HG03095 (cell line): ENCODE results near the gene CCN5.
"Not testable (repeated sequence)": the region's sequence is repeated elsewhere in the genome, so short reads cannot be mapped to it uniquely, and the experiment has no call there.

Experiments
- ATAC-seq: cut with Tn5 transposase; IDR thresholded peaks from one replicate; pipeline ENCODE4 v1.9.1; 2021; ENCODE audit warnings: moderate library complexity; ENCODE audit not compliant: unreplicated experiment

CCN5 gene

DNA sequence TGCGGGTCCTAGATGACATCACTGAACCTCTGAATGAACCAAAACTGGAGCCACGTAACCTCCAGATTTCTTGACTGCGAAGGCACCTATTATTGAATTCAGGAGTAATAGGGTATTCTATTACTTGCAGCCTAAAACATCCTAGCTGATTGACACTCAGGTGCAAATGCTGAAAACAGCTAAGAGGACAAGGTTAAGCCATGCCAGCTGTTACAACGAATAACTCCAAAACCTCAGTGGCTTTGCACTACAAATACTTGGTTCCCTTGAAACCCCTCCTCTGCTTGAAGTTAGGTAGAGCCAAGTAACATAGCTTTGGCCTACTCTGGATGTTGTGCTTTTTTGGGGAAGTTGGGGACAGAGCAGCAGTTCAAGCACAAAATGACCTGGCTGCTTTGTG lies 21.0 kb upstream of the CCN5 start:
- no peak for ATAC-seq

DNA sequence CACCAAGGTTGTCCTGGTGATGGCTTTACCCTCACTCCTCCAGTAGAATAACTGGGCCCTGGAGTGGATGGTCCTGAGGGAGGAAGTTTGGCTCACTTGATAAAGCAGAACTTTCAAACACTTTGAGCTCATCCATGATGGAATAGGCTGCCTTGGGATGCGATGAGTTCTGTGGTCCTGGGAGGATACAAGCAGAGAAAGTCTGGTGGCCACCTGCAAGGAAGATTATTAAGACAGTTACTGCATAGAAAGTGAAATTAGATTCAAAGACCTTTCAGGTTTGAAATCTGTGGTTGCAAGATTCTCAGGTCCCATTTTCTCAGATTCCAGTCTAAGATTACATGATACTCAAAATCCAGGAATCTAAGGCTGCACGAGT lies 19.9 kb upstream of the CCN5 start:
- ATAC-seq, result no peak

DNA sequence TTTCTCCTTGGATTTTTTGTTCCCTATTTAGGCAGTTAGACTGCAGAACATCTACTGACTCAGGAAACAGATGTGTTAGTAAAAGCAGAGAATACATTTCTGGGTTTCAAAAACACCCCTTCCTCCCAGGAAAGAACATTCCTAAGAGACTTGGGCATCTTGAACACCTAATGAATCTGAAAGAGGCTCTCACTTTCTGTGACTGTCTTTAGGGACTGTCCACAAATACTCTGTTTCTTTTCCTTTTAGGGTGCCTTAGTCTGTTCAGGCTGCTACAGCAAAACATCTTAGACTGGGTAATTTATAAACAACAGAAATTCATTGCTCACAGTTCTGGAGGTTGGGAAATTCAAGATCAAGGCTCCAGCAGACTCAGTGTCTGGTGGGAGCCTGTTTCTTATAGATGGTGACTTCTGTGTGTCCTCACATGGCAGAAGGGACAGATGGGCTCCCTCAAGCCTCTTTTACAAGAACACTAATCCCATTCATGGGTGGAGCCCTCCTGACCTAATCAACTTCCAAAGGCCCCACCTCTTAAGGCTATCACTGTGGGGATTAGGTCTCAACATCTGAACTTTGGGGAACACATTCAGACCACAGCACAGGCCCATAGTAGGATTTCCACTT lies 19.4 kb upstream of the CCN5 start:
- no peak for ATAC-seq

DNA sequence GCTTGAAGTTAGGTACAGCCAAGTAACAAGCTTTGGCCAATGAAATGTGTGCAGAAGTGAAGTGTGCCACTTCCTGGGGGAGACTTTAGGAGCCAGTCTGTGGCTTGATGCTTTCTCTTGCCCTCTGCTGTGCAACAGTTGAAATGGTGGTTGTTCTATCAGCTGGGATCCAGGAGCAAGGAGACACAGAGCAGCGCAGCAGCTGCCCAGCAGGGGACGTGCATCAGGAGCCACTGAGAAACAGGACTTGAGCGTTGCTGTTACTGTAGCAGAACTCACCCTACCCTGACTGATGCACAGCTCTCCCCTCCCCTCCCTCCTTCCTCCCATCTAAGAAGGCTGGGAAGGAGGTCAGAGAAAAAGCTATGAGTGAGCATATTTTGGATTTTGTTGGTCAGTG lies 18.9 kb upstream of the CCN5 start:
- no peak for ATAC-seq

DNA sequence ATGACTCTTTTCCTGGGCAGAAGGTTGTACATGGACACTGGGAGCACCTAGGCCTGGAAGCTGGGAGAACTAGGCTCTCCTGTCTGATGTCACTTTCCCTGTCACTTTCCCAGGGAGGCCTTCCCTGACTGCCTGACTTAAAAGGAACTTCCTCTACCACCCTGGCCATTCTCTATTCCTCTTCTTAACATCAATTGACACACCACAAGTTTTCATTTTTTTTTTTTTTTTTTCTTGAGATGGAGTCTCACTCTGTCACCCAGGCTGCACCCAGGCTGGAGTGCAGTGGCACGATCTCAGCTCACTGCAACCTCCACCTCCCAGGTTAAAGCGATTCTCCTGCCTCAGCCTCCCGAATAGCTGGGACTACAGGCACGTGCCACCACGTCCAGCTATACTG lies 18.1 kb upstream of the CCN5 start:
- ATAC-seq, result not testable (repeated sequence)

DNA sequence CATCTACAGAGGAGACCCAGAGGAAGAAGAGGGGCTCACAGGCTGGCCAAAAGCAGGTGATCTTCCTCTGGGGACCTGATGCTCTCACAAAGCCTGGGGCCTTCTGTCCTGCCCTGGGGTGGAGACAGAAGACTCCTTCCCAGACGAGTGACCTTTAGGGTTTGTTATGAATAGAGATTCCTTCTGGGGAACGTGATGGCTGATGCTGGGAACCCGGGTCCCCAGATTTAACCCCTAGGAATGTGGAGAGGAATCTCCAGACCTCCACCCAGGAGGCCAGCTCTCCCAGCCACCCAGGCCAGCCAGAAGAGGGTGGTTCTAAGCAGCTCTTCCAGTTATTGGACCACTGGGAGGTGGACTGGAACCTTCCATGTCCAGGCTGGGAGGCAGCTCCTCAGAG lies 16.8 kb upstream of the CCN5 start:
- ATAC-seq, result no peak

DNA sequence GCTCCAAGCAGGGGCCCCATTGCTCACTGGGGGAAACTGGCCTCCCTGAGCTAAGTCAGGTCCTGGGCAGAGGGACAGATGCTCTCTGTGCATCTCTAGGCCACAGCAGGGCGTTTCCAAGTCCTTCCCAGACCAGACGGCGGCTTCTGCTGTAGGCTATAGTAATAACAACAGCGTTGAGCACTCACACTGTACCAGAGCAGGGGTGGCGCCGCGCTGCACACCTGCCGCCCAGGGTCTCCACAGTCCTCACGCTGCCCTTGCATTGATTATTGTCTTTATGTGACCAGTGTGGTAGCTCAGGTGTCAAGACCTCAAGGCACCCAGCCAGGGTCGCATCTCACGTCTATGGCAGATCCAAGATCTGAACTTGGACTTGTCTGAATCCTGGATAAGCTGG lies 14.9 kb upstream of the CCN5 start:
- ATAC-seq, result no peak

DNA sequence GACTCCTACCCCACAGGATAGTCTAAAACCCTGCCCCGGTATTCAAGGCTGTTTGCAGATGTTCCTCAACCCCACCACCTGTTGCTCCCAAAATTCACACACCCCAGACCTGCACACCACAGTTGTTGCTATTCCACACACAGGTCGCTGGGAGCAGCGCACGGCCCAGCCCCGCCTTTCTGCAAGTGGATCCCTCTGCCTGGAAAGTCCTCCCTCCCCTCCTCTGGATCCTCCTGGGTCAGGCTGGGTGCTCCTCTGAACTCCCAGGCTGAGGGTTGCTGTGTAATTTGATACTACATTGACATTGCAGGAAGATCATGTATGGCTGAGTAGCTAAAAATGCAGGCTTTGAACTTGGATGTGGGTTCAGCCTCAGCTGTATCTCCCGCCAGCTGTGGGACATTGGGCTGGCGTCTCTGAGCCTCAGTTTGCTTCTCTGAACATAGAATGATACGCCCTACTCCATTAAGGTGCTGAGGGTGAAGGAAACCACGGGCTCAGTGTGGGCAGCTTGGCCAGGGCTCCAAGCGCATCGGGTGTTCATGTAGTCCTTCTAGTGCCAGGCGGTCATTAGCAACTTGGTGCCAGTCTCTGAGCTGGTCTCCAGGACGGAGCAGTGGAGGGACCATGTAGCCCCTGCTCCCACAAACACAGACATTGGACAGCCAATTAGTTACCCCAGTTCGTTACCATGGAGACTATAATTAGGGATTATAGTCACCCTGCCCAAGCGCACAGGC lies 13.9 kb upstream of the CCN5 start:
- no peak for ATAC-seq

DNA sequence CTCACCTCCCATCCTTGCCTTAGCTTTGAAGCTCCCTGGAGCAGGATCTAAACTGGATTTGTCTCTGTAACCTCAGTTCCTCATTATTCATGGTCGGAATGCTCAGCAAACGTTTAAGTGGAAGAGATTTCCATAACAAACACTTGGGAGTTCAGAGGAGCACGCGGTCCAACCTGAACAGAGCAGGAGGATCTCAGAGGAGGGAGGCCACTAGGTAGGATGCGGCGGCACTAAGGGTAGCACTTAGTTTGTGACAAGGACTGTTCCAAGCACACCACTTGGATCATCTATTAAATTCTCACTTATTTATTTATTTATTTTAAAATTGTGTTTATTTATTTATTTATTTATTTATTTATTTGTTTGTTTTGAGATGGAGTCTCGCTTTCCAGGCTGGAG lies 13.3 kb upstream of the CCN5 start:
- ATAC-seq, result no peak

DNA sequence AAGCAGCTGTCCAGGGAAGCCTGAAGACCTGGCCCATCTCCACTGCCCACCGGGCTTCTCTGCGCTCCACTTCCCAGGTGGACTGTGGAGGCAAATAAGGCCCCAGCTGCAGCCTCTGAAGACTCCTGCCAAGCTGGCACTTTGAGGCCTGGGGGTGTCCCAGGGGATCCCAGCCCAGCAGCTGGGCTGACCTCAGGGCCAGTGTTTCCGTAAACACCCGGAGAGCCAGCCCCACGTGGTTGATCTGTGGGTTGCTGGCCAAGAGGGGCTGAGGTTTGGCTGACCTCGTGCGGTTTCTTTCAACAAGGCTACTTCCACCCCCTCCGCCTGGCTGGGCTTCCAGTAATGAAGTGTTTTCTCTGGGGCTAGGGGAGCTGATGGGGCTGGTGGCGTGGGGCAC lies 12.4 kb upstream of the CCN5 start:
- no peak for ATAC-seq

DNA sequence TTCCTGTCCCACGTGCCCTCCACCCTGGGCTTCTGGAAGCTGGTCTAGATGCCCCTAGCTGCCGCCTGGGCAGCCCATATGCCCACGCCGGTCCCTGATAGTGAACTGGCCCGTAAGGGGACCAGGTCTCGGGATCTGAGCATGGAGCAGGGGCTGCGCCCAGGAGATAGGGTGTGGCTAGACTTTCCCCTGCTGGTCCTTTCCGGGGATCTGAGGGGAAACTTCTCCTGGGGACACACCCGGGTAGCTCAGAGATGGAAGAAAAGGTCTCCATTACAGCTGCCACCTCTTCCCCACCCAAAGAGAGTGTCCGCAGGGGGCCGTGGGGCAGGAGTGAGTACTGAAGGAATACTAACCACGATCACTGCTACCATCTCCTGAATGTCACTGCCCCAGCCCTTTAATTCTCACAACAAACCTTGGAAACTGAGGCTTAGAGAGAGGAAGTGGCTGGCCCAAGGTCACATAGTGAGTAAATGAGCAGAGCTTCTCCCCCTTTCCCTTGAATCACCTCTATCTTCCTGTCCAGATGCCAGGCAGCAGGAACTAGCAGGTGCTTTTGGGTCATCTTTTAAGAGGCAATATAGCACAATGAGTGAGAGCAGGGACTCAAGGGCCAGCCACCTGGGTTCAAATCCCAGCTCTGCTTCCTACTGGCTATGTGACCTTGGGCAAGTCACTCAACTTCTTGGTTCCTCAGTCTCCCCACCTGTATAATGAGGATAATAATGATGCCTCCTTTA lies 11.8 kb upstream of the CCN5 start:
- no peak for ATAC-seq

DNA sequence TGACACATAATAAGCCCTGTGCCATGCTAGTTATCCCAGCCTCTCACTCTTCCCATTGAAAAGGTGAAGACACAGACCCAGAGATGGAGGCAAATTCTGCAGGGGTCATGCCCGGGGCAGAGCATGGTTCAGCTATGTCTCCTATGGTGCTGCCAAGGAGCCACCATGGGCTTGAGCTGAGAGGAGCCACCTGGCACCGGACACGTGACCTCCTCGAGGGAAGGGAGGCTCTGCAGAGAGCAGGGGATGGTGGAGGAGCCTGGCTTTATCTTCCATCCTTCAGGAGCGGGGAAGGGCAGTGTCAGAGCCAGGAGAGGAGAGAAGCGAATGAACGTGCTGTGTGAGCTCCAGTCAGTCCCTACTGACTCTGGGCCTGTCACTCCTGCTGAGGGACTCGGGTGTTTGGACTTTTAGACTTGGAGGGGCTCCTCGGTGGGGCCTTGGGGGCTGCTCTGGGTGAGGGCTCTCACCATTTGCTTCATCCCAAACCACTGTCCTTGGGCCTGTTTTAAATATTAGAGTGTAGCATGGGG lies 11.1 kb upstream of the CCN5 start:
- no peak for ATAC-seq

DNA sequence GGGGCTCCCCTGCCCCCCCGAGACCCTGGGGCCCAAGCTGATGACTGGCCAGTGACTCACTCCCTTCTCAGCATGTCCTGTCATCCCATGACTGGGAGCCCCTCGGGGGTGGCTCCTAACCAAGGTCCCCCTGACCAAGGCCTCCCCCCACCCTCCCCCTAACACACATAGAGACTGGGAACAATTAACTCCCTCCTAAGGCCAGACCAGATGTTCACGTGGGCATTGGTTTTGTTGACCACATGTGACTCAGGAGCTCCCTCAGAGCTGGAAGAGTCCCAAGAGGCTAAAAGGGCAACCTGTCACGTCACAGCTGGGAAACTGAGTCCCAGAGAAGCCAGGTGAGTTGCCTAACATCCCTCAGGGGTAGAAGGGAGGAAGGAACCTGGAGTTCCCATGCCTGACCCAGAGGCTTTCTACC lies 10.6 kb upstream of the CCN5 start:
- no peak for ATAC-seq

DNA sequence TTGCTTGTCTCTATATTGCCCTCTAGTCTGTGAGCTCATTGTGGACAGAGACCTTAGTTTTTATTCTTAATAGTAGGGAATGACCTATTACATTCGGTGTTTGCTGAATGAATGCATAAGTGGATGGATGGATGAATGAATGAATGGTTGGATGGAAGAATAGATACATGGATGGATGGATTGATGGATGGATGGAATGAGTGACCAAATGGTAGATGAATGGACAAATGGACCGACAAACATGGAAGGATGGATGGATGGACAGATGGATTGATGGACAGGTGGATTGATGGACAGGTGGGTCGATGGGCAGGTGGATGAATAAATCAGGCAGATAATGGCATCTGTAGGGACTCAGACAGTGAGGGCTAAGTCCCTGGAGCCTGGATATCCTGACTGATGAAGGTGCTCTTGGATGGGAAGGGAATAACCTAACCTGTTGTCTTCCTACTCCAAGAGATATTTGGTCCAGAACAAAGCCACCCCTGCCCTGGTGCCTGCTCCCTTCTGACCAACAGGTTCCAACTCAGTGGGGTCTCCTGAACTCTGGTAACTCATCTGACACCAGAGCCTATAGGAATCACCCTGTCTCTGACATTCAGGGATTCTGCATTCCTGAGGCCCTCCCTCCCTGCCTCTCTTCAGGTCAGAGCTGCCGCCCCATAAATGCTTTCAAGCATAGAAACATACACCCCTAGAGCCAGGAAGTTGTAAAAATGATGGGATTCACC lies 9.6 kb upstream of the CCN5 start:
- ATAC-seq, result no peak

DNA sequence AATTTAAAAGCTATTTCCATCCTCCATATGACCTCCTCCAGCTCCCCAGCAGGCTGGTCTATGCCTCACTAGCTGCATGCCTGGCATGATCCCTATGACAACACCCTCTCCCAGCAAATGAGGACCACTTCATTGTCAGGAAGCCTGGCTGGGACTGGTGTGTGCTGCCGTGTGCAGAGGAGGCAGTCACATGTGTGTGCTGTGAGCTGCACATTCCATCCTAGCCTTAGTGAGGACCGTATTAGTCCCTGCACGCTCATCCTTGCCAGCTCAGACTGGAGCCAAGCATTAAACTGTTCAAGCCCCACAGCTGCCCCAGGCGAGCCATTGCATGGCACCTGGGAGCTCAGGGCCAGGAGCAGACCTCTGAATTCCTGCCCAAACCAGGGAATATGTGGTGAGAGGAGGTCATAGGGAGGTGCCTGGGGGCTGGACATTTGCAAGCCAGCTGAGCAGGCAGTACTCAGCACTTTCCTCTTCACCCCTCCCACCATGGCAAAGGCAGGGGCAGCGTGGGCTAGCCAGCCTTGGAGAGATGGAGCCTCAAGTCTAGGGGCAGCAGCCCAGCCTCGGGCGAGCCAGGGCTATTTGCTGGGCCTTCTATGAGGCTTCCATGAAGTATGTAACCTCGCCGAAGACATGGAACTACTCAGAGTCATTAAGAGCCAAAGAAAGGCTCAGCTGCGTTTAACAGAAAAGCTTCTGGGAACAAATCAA lies 8.7 kb upstream of the CCN5 start:
- ATAC-seq, result no peak

DNA sequence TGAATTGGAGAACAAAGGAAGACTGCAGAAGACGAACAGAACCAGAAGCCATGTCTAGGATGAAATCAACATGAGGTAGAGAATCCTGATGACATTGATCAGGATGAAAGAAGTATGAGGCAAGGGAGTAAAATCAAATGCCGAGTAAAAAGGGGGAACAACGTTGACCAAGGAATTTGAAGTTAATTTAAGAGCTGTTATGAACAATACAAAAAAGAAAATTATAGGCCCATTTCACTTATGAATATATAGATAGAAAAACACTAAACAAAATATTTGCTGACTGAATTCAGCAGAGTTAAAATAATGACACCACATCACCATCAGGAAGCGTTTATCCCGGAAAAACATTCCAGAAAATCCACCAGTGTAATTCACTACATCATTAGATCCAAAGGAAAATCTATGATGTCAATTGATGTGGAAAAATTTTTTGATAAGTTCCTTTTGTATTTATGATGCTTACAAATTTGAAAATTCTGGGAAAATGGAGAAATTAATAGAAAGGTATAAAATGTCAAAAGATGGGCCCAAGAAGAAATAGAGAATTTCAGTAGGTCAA lies 8.1 kb upstream of the CCN5 start:
- no peak for ATAC-seq

DNA sequence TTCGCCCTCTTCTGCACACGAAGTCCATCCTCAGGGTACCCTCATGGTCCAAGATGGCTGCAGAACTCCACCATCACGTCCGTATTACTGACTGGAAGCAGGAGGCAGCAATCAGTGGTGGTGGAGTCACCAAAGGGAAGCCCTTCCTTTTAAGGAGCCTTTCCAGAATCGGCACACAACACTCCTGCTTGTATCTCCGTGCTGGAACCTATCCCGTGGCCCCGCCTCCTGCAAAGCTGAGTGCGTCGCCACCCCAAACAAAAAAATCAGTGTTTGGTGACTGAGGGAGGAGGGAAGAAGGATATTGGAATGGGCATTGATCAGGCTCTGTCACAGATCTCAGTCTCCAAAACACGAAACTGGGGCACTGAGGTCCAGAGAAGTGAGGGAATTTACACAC lies 5.8 kb upstream of the CCN5 start:
- ATAC-seq, result no peak

DNA sequence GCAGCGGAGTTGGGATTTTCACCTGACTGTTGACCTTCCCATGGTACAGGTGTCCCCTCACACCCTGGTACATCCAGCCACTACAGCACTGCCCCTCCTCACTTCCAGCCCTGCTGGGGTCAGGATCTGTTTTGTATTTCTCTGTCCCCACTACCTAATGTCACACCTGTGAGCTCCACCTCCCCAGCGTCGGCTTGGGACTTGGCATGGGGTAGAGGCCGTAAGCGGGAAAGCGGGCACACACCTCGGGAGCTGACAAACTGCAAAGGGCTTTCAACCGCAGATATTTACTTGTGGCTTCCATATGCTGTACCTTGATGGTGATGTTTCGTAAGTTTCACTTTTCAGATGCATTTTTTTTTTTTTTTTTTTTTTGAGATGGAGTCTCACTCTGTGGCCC lies 5.4 kb upstream of the CCN5 start:
- no peak for ATAC-seq

DNA sequence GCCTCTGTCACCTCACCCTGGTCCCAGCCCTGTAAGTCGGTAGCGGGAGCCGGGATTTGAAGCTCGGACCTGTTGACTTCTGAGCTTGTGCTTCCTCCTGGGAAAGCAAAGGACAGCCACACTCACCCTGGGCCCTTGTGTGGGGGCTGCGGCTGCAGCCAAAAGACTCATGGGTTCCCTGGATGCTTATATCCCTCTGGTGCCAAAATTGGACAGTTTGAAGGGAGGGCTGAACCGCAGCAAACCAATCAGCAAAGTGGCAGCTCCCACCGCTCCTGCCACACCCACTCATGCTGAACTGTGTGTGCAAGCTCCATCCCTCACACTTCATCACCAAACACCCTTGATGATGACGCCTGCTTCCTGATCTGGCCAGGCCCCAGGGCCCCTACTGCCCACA lies 3.9 kb upstream of the CCN5 start:
- ATAC-seq, result no peak

DNA sequence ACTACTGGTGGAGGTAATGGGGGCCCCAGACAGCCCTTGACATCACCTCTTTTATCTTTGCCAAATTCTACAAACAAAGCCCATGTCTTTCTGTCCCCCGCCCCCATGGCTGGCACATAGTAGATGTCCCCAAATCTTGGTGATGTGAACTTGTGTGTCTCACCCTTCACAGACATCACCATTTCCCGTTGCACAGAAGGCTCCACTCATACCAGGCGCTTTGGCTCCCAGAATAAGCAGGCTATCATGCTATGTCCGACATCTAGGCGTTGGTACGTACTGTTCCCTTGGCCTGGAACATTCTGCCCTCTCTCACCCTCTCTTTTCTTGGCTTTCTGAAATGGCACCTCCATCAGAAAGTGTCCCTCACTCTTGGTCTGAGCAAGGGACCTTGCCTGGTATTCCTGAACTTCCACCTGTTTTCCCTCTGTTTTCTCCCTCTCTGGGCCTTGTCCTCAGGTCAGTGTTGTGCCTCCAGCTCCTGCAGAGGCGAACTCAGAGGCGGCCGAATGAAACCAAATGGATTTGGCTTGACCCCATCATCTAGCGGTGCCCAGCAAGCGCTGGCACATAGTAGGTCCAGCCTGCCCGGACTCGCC lies 968 bp upstream of the CCN5 start:
- no peak for ATAC-seq
